Raji (cell line): Measurements from ENCODE around the gene EDAR.

Experiments used
- POLR2A ChIP-seq: IDR thresholded peaks from 2 replicates; pipeline ENCODE4 v1.6.1; 2011; ENCODE audit warnings: low read depth, low read length, control low read depth; ENCODE audit not compliant: insufficient read depth

The EDAR gene

DNA sequence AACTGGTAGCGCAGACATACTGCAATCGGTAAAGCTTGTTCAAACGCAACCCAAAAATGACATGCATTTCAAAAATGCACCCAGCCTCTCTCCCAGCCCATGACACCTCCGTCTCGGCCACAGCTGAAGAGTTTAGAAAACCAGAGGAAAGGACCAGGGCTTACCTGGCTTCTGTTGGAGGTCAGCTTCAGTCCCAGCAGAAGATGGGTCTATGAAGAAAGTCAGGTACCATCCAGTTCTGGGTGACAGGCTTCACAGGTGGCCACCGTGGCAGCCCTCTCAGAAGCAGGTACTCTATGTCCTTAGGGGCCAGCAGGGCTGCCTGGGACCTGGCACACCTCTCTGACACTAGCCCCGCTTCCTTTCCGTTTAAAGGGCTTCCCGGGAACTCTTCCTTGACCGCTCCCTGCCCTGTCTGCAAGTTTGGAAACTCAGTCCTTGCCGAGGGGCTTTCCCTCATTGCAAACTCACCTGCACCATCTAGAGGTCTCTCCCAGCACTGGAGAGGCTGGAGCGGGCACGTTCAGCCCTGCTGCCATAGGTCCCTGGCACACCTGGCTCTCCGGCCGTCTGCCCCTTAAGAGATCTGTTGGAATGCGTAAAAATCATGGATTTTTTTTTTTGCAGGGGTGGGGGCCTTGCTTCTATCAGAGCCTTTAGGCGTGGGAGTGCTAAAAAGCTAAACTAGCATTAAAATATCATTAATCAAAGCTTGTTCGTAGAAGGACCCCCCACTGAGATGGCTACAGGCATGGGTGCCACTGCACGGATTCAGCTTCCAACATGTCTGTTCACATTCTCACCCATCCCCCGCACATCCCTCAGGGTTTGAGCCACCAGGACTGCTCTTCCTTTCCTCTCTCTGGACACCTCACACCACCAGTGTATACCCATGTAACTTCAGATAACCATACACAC lies at the start of gene EDAR:
Gene EDAR, minus strand, starts transcription at position 425 of the 918 bp plus-strand sequence. CDS start 58,206 bp downstream, outside the sequence.
- no peak for TF ChIP-seq POLR2A

DNA sequence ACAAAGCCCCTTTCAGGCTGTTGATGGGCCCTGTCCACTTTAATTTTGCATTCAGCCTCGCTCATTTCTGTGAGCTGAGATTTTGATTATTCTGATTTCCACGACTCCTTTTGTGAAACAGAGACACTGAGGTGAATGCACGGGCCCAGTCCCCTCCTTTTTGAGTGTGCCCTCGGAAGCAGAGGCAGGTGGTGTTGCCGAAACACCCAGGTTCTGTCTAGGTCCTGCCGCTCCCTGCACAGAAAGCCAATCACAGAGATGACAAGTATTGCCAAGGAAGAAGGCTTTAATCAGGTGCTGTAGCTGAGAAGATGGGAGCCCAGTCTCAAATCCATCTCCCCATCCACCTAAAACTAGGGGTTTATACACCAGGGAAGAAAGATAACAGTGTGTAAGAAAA lies 44.2 kb upstream of the EDAR start:
- TF ChIP-seq POLR2A: no peak

DNA sequence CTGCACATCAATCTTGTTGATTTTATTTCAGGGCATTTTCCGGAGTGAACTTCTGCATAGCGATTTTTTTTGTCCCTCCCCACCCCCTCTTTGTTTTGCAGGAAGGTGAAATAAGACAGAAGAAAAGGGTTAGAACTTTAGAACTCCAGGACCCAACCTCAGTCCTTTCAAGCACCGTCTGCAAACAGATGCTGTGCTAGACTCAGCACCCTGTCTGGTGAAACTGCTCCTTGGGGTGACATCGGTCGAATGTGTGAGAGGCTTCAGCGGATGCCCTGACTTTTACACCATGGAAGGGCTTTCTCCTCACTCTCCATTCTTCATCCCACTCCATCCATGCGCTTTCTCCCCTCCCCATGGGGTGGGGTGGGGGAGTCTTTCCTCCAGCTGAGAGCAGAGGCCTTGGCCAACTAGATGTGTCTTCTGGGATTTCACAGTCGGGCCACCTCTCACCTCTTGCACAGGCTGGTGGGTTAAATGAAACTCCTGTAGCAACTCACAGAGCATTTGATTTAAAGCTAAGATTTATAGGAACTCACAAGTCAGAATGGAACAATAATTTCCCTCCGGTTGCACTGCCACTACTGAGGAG lies 43.3 kb upstream of the EDAR start:
- TF ChIP-seq POLR2A: no peak

DNA sequence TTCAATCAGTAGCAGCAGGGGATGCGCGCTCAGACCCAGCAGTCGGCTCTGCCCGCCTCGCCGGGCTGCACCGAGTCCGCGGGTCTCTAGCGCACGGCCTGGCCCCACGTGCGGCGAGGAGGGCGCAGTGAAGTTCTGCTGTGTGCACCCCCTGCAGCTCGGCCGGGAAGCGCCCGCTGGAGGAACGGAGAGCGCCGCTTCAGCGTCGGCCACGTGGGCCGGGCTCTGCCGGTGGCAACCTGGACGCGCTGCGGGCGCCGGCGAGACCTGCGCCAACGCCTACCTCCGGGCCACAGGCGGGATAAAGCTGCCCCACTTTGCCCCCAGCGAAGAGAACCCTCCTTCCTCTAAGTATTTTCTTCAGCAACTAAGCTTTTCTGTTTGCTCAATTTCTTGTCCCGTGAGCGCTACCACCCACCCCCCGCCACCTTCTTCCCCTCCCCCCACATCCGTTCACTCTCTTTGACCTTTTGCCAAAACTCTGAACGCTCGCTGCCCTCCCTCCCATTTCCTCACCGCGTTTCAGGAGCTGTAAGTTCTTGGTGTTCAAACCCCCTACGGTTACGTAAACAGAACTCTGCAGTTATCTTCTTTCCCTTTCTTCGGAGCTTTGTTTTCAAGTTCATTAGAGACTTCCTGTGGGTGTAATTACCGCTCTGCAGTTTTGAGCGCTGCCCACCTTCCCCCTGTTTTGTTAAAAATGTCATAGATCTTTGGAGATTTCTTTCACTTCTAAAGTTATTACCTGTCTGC lies 42.6 kb upstream of the EDAR start:
- TF ChIP-seq POLR2A: no peak

DNA sequence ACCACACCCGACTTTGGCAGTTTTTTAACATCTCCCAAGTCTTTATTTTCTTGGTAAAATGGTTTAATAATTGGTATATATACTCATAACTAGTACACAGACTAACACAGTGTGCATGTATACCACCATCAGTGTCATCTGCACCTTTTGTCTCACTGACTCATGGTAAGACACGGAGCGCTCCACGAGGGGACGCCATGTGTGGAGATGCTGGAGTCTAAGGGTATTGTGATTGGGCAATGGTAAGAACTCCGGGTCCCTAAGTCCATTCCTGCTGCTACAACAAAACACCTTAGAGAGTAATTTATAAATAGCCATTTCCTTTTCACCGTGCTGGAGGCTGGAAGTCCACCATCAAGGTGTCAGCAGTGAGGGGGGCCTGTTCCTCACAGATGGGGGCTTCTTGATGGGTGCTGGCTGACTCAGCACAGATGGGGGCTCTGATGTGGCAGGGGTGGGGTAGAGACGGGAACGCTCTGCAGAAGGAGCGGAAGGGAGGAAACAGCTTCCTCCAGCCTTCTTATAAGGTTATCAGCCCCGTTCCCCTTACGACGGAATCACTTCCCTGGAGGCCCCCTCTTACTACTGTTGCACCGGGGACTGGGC lies 42.0 kb upstream of the EDAR start:
- no peak for TF ChIP-seq POLR2A

DNA sequence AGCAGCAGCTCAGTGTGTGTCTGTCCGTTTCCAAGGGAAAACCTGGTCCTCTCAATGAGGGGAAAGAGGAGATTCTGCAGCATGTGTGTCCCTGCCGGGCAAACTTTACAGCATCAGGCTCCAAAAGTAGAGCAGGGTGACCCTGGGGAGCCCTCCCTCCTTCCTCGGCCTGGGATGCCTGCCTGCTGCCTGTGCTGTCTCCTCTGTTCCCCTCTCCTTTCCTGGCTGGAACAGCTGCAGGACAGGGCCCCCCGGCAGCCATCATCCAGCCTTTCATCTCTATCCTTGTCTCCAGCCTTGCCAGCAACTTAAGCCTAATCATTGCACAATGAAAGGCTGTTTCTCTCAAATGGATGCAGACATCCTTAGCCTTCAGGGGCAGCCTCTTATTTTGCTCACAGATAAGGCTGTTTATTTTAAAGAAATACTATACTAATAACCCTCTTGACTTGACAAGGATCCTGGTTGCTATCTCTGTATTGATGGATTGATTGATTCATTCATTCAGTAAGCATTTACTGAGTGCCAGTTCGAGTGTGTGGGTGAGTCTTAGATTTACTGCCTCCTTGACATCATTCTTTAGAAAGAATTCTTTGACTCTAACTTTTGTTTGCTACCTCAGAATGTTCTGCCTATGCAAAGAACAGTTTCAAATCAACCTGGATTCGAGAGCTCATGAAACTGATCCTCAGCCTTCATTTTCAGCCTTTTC lies 40.6 kb upstream of the EDAR start:
- TF ChIP-seq POLR2A: no peak

DNA sequence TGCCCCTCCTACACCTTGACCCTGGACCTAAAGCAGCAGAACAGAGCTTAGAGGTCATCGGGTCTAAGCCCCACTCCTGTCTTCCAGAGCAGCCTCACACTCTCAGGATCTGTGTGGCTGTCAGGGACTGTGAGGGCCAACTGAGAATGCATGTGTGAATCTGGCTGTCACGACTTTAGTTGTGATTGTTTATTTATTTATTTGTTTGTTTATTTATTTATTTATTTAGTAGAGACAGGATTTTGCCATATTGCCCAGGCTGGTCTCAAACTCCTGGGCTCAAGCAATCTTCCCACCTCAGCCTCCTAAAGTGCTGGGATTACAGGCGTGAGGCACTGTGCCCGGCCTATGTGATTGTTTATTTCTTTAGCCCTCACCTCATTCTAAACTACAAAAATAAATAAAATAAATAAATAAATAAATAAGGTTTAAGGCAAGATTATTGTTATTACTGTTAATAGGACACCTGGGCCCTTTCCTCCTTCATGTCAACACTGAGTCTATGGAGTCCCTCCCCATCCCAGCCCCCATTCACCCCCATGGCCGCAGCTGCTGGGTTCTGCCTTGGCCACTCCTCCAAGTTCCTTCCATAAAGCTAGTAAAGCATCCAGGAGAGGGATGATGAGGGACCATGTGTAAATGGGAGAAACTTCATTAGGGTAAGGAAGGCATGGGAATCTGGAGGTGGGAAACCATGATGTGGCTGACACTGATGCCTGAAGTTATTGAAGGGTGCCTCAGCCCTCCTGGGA lies 39.9 kb upstream of the EDAR start:
- TF ChIP-seq POLR2A: no peak

DNA sequence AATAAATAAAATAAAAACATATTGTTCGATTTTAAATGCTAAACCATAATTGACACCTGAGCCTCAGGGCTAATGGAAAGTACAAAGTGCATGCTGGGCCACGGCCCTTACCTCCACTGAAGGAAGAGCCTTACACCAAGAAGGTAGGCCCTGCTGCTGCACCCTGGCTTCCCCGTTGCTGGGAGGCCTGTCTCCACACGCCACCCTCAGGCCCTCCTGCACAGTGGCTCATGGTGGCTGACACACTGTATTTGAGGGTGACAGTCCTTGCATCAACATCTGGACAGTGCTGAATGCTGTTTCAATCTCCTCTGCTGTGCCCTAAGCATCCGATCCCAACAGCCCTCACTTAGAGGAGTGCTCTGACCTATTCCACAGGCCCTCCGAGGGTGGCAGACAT lies 39.3 kb upstream of the EDAR start:
- TF ChIP-seq POLR2A: no peak

DNA sequence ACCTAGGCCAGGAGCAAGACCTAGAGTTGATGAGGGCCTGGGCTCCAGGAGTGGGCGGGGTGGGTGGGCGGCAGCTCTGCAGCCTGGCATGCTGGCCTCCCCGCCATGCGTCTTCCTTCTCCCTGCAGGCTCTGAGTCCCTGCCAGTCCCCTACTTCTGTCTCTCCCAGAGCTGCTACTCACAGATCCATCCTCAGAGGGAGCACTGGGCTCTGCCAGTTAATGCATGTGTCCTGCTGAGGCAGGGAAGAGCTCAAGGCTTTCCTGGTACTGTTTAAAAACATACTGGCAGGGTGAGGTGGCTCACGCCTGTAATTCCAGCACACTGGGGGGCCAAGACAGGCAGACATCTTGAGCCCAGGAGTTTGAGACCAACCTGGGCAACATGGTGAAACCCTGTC lies 38.7 kb upstream of the EDAR start:
- TF ChIP-seq POLR2A: no peak

DNA sequence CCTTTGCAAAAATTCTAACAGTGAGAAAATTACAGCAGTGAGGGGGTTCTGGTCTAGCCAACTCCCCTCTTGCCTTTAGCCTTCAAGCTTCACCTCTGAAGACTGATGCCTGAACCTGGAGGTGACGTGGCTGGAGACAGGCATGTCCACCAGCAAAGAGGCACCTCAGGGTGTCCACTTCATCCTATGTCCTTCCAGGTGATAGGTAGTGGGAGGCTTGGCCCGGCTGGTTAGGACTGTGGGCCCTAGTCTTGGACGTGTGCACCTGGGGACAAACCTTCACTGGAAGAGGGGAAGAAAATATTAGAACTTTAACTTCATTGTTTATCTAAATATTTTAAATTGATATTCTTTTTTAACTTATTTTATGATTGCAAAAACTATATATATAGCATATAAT lies 35.5 kb upstream of the EDAR start:
- no peak for TF ChIP-seq POLR2A

DNA sequence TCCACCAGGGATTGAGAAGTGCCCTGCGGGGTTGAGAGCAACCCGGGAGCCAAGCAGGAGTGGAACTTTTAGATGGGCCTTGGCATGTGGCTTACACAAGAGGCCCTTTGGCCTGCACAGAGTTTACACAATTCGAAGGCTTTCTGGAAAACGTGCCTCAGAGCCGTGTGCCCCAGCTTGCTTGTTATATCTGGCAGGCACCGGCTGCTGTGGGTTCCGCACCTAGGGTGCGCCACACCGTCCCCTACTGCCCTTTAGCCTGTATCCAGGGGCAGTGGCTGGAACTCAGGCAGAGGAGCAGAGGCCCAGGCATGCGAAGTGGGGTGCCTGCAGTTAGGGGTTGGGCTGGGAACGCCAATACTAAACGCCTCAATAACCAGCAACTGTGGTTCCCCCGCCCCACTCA lies 32.9 kb upstream of the EDAR start:
- no peak for TF ChIP-seq POLR2A

DNA sequence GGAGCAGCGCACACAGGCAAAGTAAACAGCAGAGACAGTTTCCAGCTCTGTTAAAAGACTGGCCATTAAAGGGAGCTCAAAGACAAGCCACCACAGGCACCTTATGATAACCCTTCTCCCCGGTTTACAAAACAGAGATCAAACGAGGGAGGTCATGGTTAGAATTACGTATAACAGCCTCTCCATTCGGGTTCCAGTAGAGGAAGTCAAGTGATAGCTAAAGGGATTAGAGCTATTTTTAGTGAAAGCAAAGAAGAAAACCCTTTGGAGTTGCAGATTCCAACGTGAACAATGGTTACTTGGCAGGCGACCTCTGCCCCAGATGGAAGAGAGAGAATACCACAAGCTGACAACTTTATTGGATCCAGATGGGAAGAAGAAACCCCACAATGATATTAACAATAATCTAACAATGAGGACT lies 31.2 kb upstream of the EDAR start:
- no peak for TF ChIP-seq POLR2A

DNA sequence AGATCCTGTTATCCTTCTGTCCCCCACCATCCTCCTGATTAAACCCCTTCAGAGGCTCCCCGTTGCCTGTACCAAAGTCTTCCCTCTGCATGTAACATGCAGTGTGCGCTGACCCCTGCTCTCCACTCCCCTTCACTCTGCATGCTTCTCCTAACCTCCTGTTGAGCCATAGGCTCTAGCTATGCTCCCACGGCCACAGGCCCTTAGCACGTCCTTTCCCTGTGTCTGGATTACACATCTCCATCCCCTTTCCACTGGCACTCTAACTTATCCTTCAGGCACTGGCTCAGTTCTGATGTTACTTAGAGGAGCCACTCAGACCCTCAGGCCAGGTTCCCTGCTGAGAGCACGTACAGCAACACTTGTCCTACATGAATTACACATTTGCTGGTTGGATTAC lies 29.4 kb upstream of the EDAR start:
- no peak for TF ChIP-seq POLR2A

DNA sequence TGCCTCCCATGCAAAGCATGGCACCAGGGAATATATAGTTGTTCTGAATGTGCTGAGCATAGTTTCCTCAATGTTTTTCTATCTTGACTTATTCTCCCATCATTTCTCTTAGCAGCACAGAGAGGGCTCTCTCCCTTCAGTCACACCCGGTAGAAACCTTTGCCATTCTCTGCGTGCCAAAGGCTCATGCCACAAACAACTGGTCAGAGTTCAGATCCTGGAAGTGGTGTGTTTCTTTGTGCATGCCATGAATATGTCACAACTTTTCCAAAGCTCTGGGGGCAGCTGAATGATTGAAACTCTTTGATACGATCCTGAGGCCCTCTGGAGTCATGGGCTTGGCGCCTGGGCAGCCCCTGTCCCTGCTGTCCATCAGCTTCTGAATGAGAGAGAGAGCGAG lies 28.0 kb upstream of the EDAR start:
- no peak for TF ChIP-seq POLR2A
